HG02884 (cell line): ENCODE data around the gene MRLN.
"Not testable (repeated sequence)": the region's sequence is repeated elsewhere in the genome, so short reads cannot be mapped to it uniquely, and the experiment has no call there.

ENCODE experiments used
- ATAC-seq: cut with Tn5 transposase; IDR thresholded peaks from one replicate; pipeline ENCODE4 v1.9.1; 2021; ENCODE audit warnings: mild to moderate bottlenecking, moderate library complexity; ENCODE audit not compliant: unreplicated experiment

Gene MRLN

DNA sequence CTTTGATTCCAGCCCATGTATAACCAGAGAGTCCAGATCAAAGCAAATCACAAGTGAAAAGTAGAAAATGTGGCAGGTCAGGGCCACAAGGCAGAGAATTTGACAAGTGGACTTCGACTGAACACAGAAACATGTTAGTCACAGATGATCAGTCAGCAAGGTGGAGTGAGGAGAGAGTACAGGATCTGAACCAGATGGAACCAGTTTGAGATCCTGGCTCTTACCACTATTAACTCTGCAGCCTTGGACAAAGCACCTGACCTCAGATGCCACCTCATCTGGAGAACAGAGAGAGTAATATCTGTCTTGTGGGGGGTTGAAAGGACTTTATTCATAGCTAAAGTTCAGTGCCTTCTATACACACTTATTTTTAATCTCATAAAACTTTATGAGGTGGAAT lies 4.4 kb downstream of the MRLN start:
- ATAC-seq, result no peak

- ATAC-seq, result no peak
These were observed 8.0 kb downstream of the MRLN start for GRCh38 chr10:59745163-59745650.

- not testable (repeated sequence) for ATAC-seq
These were observed 8.5 kb downstream of the MRLN start for GRCh38 chr10:59744762-59745161.

DNA sequence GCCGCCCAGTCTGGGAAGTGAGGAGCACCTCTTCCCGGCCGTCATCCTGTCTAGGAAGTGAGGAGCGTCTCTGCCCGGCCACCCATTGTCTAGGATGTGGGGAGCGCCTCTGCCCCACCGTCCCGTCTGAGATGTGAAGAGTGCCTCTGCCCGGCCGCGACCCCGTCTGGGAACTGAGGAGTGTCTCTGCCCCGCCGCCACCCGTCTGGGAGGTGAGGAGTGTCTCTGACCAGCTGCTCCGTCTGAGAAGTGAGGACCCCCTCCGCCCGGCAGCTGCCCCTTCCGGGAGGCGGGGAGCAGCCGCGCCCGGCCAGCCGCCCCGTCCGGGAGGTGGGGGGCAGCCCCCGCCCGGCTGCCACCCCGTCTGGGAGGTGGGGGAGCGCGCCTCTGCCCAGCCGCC lies 9.1 kb downstream of the MRLN start:
- ATAC-seq, result not testable (repeated sequence)

DNA sequence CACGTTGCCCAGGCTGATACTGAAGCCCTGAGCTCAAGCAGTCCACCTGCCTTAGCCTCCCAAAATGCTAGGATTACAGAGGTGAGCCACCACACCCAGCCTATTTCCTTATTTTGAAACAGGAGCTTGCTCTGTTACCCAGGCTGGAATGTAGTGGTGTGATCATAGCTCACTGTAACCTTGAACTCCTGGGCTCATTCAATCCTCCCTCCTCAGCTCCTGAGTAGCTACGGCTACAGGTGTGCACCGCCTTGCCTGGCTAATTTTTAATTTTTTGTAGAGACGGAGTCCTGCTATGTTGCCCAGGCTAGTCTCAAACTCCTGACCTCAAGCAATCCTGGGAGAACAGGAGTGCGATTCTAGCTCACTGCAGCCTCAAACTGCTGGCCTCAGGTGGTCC lies 11.7 kb downstream of the MRLN start:
- no peak for ATAC-seq

DNA sequence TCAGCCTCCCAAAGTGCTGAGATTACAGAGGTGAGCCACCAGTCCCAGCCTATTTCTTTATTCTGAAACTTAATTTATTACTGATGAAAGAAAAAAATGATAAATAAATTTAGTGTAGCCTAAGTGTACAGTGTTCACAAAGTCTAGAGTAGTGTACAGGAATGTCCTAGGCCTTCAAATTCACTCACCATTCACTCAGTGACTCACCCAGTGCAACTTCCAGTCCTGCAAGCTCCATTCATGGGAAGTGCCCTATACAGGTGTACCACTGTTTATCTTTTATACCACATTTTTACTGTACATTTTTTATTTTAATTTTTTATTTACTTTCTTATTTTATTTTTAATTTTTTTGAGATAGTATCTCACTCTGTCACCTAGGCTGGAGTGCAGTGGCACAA lies 12.2 kb downstream of the MRLN start:
- no peak for ATAC-seq

GRCh38 chr10:59736749-59737148 lies 16.5 kb downstream of the MRLN start:
- no peak for ATAC-seq

DNA sequence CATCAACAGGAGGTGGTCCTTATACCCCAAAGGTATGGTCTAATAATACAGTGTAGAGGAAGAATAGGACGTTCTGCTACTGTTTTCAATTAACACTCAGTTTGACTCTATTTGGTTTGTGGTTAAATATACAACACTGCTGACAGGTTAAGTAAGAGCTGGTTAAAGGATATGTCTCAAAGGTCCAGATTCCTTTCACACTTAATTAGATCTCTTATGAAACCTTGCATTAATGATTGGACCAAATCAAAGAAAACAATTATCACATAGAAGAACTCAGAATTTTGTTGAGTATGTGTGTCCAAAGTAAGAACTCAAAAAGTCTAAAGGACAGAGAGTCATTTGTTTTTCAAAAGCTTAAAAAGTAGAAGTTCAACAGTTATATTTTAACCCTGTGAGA lies 18.0 kb downstream of the MRLN start:
- ATAC-seq, result no peak

DNA sequence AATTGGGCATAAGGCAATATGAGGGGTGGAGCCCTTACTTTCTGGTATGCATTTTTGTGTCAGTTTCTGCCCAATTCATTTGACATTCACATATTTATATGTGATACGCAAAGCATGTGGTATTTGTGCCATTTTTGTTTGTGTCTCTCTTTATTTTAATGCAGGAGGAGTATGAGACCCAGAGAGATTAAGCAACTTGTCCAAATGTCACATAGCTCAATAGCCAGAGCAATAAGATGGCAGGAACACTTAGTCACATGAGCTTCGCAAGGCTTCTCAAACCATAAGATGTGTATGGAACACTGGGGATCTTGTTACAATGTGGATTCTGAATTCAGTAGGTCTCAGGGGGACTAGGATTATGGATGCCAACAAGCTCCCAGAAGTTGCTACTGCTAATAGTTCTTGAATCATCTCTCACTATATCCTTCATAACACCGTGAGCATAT lies 19.2 kb downstream of the MRLN start:
- no peak for ATAC-seq

GRCh38 chr10:59733321-59734013 lies 19.8 kb downstream of the MRLN start:
- not testable (repeated sequence) for ATAC-seq

- not testable (repeated sequence) for ATAC-seq
These were observed 20.4 kb downstream of the MRLN start for GRCh38 chr10:59732849-59733248.

DNA sequence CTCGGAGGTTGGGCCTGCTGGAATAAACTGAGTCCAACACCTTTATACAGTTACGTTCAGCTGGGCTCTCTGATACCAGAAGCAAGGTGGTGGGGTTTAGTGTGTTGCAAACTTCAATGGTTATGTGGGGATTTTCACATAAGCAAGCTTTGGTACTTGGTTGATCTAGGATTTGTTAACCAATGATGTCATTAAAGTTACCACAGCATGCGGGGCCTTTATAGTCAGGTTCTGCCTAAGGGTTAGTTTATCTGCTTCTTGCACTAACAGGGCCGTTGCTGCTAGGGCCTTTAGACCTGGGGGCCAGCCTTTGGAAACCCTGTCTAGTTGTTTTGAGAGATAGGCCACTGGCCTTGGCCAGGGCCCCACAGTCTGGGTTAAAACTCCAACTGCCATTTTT lies 24.1 kb downstream of the MRLN start:
- ATAC-seq, result not testable (repeated sequence)

GRCh38 chr10:59724098-59724938 lies 28.9 kb downstream of the MRLN start:
- ATAC-seq, result no peak

- ATAC-seq, result no peak
These were observed 32.9 kb downstream of the MRLN start for GRCh38 chr10:59720377-59720776.

- ATAC-seq, result no peak
These were observed 33.9 kb downstream of the MRLN start for GRCh38 chr10:59719374-59719773.

GRCh38 chr10:59718257-59718656 lies 35.0 kb downstream of the MRLN start:
- no peak for ATAC-seq

- ATAC-seq, result no peak
These were observed 39.9 kb downstream of the MRLN start for GRCh38 chr10:59713196-59713821.

- ATAC-seq, result no peak
These were observed 41.3 kb downstream of the MRLN start for GRCh38 chr10:59711871-59712494.

GRCh38 chr10:59709395-59710125 lies 43.7 kb downstream of the MRLN start, which contains the start of gene SLC16A9:
Gene SLC16A9 (minus strand): TSS chr10:59709850. CDS start chr10:59684291, 25,559 bp downstream.
- peak; percentile 83 for ATAC-seq

DNA sequence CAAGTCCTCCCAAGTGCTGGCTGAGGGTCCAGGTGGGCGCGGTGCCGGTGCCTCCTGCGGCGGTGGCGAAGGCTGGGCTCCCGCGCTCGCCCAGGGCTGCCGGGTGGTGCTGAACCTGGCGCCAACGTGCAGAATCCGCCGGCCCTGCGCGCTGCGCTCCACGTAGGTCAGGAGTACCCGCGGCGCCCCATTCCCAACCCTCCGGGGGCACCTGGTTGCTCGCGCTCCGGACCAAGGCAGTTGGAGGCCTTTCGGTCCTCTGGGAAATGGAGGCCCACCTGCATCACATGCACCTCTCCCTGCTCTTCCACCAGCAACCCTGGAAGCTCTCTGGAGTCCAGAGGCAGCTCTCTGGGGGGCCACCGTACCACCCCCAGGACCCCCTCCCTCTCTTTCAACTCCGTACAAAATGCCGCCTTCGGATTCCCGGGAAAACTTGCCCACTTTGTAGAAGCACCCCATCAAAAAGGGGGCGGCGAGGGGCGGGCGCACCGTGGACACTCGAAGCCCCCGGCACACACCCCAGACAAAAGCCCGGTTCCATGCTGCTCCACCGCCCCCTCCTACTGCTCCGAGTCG lies 44.4 kb downstream of the MRLN start:
- ATAC-seq, result no peak
